Natural killer cell (primary cell): ENCODE measurements around the gene ACTC1. TPM values are rescaled to one million over a fixed set of nuclear protein-coding genes. Genes with fewer than 3 reads are reported as not detected.

Source experiments
- ATAC-seq, 3 donors: fragments of 150-1000 bp in 2 of 3; fragments of 200-7000 bp in 1 of 3; cut with Tn5 transposase; 1 replicate in 1 of 3; 2 replicates in 2 of 3; pipeline ENCODE4 v1.10.0; 2021; ENCODE audit warnings: mild to moderate bottlenecking in 2 of 3, moderate library complexity in 2 of 3
- DNase-seq, 2 donors: peaks; one replicate each; pipeline versions ENCODE4 v3.0.0 to v3.0.0-alpha.2; 2013 to 2021; ENCODE audit warnings: mixed read lengths in 1 of 2
- H3K27ac ChIP-seq: one replicate; pipeline ENCODE4 v1.5.1; 2013; ENCODE audit warnings: mild to moderate bottlenecking, low read length
- H3K27me3 ChIP-seq: one replicate; pipeline ENCODE4 v1.6.1; 2013; ENCODE audit warnings: low read length; ENCODE audit not compliant: control insufficient read depth, insufficient read depth
- H3K36me3 ChIP-seq: one replicate; pipeline ENCODE4 v1.6.1; 2013; ENCODE audit warnings: low read length; ENCODE audit not compliant: control insufficient read depth, insufficient read depth
- H3K4me1 ChIP-seq: one replicate; pipeline ENCODE4 v1.6.1; 2013; ENCODE audit warnings: low read length; ENCODE audit not compliant: control insufficient read depth, insufficient read depth
- H3K4me3 ChIP-seq: one replicate; pipeline ENCODE4 v1.5.1; 2013; ENCODE audit warnings: low read length
- H3K9me3 ChIP-seq: one replicate; pipeline ENCODE4 v1.6.1; 2013; ENCODE audit warnings: low read length; ENCODE audit not compliant: control insufficient read depth, insufficient read depth
- H3K27ac Mint-ChIP-seq, 2 donors: one replicate each; pipeline ENCODE4 v1.8.0; 2022; ENCODE audit warnings: mild to moderate bottlenecking in 2 of 2, mixed read lengths in 2 of 2, moderate library complexity in 1 of 2
- H3K27me3 Mint-ChIP-seq, 2 donors: one replicate each; pipeline ENCODE4 v1.8.0; 2022; ENCODE audit warnings: low read depth in 2 of 2, mixed read lengths in 2 of 2
- H3K36me3 Mint-ChIP-seq: one replicate; pipeline ENCODE4 v1.8.0; 2022; ENCODE audit warnings: mixed read lengths
- H3K4me1 Mint-ChIP-seq, 2 donors: one replicate each; pipeline ENCODE4 v1.8.0; 2022; ENCODE audit warnings: mixed read lengths in 2 of 2
- H3K4me3 Mint-ChIP-seq: one replicate; pipeline ENCODE4 v1.8.0; 2022; ENCODE audit warnings: mild to moderate bottlenecking, moderate library complexity, mixed read lengths
- H3K9me3 Mint-ChIP-seq, 2 donors: one replicate each; pipeline ENCODE4 v1.8.0; 2022; ENCODE audit warnings: mixed read lengths in 2 of 2
- WGBS: methylation state at CpG from one replicate; pipeline ENCODE4 v1.1.7; 2013; ENCODE audit warnings: missing lambda C conversion rate; ENCODE audit not compliant: insufficient coverage; 5-methylcytosine and 5-hydroxymethylcytosine counted together
- intact Hi-C: fragments of 100-400 bp; cut with micrococcal nuclease; formaldehyde crosslinking; loops from one replicate; pipeline ENCODE4 v1.14.2; 2022
- total RNA-seq, 4 donors: library from RNA; stranded (reverse); fragments of 120-200 nt in 1 of 4; gene quantifications; one replicate each; pipeline versions ENCODE4 v1.2.3 to v1.2.4, GENCODE V29; 2013 to 2022
- TF ChIP-seq, protein P1 (sequence below): fragments of 200-600 bp; IDR thresholded peaks from one replicate; pipeline ENCODE4 v1.8.0; 2022; ENCODE audit warnings: antibody characterized with exemption

Gene ACTC1
- total RNA-seq, 3 donors from 2014 or later (not counting 1 experiment from before 2014, with no cell fraction given) = not detected

- peaks cover 10% of the 10 kb centered on the region for H3K27me3 ChIP-seq
- H3K36me3 ChIP-seq = no peaks in the 10 kb centered on the region
- peaks cover 38 to 58% of the 10 kb centered on the region in 2 donors for H3K27me3 Mint-ChIP-seq
- H3K4me3 ChIP-seq = no peak overlapping the region
- TF ChIP-seq, protein P1, sequence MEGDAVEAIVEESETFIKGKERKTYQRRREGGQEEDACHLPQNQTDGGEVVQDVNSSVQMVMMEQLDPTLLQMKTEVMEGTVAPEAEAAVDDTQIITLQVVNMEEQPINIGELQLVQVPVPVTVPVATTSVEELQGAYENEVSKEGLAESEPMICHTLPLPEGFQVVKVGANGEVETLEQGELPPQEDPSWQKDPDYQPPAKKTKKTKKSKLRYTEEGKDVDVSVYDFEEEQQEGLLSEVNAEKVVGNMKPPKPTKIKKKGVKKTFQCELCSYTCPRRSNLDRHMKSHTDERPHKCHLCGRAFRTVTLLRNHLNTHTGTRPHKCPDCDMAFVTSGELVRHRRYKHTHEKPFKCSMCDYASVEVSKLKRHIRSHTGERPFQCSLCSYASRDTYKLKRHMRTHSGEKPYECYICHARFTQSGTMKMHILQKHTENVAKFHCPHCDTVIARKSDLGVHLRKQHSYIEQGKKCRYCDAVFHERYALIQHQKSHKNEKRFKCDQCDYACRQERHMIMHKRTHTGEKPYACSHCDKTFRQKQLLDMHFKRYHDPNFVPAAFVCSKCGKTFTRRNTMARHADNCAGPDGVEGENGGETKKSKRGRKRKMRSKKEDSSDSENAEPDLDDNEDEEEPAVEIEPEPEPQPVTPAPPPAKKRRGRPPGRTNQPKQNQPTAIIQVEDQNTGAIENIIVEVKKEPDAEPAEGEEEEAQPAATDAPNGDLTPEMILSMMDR = no peak
- H3K27ac ChIP-seq = no peak overlapping the region
- no peaks in the 10 kb centered on the region for H3K36me3 Mint-ChIP-seq
- H3K4me3 Mint-ChIP-seq = no peak overlapping the region
- no peaks in the 10 kb centered on the region for H3K4me1 Mint-ChIP-seq
- no peaks in the 10 kb centered on the region for H3K9me3 ChIP-seq
- no peak for ATAC-seq
- no peaks in the 10 kb centered on the region for H3K9me3 Mint-ChIP-seq
- no peak for DNase-seq
- WGBS = 92% methylated on average over 4 of the region's 6 CpGs
- intact Hi-C loops = no loop called here
- no peak overlapping the region for H3K27ac Mint-ChIP-seq
- no peaks in the 10 kb centered on the region for H3K4me1 ChIP-seq
These were observed 5.2 kb downstream of the ACTC1 start for GRCh38 chr15:34790121-34790520.

DNA sequence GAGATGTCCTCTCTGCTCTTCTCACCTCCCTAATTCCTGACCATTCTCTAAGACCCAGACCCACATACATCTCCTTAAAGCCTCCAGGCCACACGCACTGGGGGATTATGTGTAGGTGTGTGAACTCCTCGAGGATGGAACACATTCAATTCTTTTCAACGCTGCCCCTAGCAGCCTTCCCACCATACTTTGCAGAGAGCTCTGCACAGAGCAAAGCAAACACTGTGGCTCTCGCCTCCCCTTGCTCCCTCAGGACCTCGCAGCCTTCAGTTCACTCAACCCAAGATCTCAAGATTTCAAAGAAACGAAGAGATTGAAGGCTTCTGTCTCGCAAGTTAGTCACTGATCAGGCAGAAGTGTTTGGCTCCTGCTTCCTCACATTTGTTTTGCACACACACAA is 6.0 kb downstream of the ACTC1 start:
- ATAC-seq = no peak

DNA sequence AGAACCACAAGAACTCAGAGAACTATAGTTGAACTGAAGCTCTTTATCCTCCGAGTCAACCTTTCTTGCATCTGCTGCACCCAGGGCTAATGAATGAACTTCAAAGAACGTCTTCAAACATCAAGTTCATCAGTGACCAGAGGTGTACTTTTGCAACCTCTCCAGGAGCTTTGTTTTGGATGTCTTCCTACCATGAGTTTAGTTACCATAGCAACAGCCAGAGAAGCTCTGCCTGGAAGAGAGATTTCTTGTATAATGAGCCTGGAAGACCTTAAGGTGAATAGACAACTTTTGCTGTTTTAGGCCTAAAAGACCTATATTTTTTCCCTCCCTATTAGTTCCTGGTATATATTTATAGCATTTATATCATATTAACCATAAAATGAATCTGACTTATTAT is 9.1 kb downstream of the ACTC1 start:
- Mint-ChIP-seq H3K36me3 (peaks cover 6% of the 10 kb centered on the region), H3K4me3 (no peak overlapping the region), H3K27ac (no peak overlapping the region), H3K9me3 (peaks cover 0 to 2% of the 10 kb centered on the region in 2 donors), H3K4me1 (no peaks in the 10 kb centered on the region), H3K27me3 (peaks cover 34 to 51% of the 10 kb centered on the region in 2 donors)
- TF ChIP-seq, protein P1 = no peak
- Histone ChIP-seq H3K27me3 (peaks cover 4% of the 10 kb centered on the region), H3K4me3 (no peak overlapping the region), H3K27ac (no peak overlapping the region), H3K9me3 (no peaks in the 10 kb centered on the region), H3K36me3 (no peaks in the 10 kb centered on the region), H3K4me1 (no peaks in the 10 kb centered on the region)
- ATAC-seq (no peak), DNase-seq (no peak)
- 67% methylated on average over 2 of the region's 2 CpGs for WGBS
- intact Hi-C loops = no loop called here

More for the DNA sequence above, 6.0 kb downstream of the ACTC1 start:
- 77% methylated on average over 6 of the region's 7 CpGs for WGBS
- Mint-ChIP-seq H3K36me3 (no peaks in the 10 kb centered on the region), H3K27ac (no peak overlapping the region), H3K9me3 (no peaks in the 10 kb centered on the region), H3K4me3 (no peak overlapping the region), H3K4me1 (no peaks in the 10 kb centered on the region), H3K27me3 (peaks cover 37 to 50% of the 10 kb centered on the region in 2 donors)
- no peaks in the 10 kb centered on the region for H3K4me1 ChIP-seq
- peaks cover 6% of the 10 kb centered on the region for H3K27me3 ChIP-seq
- no peak for DNase-seq
- no peak overlapping the region for H3K27ac ChIP-seq
- H3K36me3 ChIP-seq = no peaks in the 10 kb centered on the region
- TF ChIP-seq, protein P1 = no peak
- no peak overlapping the region for H3K4me3 ChIP-seq
- intact Hi-C loops = no loop called here
- no peaks in the 10 kb centered on the region for H3K9me3 ChIP-seq

DNA sequence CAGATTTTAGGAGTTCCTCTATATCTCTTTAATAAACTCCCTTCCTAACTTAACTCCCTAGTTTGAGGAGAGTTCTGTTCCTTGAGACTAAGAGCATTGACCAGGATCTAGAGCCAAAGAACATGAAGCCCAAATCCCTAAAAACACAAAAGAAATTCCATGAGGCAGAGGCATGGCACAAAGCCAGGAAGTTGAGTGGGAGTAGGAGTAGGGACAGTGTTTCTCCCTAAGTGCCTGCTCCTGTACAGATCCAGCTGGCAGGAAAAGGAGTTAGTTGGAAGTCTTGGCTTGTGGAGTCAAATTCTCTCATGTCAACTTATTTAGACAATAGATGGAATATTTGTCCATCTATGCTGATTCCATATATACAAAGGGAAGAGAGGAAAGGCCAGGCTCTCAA is 11.4 kb downstream of the ACTC1 start:
- peaks cover 24 to 41% of the 10 kb centered on the region in 2 donors for H3K27me3 Mint-ChIP-seq
- ATAC-seq = no peak
- no peak overlapping the region for H3K4me3 Mint-ChIP-seq

More for the DNA sequence above, 11.4 kb downstream of the ACTC1 start:
- peaks cover 0 to 2% of the 10 kb centered on the region in 2 donors for H3K9me3 Mint-ChIP-seq
- H3K27ac ChIP-seq = no peak overlapping the region
- DNase-seq = no peak
- H3K9me3 ChIP-seq = no peaks in the 10 kb centered on the region
- TF ChIP-seq, protein P1 = no peak
- H3K4me1 ChIP-seq = no peaks in the 10 kb centered on the region
- H3K36me3 Mint-ChIP-seq = peaks cover 6% of the 10 kb centered on the region
- no peaks in the 10 kb centered on the region for H3K36me3 ChIP-seq
- no peak overlapping the region for H3K4me3 ChIP-seq
- peaks cover 4% of the 10 kb centered on the region for H3K27me3 ChIP-seq
- H3K4me1 Mint-ChIP-seq = no peaks in the 10 kb centered on the region
- no peak overlapping the region for H3K27ac Mint-ChIP-seq
- intact Hi-C loops = no loop called here
